Amygdala (tissue), 56 donors: Measurements from ENCODE around the gene GALNT17.
"Not testable (repeated sequence)": the region's sequence is repeated elsewhere in the genome, so short reads cannot be mapped to it uniquely, and the experiment has no call there.

Experiments used
- DNase-seq, 56 donors: peaks; one replicate each; lab custom pipeline; 2025; lab: John Stamatoyannopoulos, UW

GALNT17 gene

GRCh38 chr7:71707041-71707440 lies 575.1 kb downstream of the GALNT17 start:
- DNase-seq, result no peak

- DNase-seq, result no peak
Observed at GRCh38 chr7:71708710-71709109, 576.8 kb downstream of the GALNT17 start.

DNA sequence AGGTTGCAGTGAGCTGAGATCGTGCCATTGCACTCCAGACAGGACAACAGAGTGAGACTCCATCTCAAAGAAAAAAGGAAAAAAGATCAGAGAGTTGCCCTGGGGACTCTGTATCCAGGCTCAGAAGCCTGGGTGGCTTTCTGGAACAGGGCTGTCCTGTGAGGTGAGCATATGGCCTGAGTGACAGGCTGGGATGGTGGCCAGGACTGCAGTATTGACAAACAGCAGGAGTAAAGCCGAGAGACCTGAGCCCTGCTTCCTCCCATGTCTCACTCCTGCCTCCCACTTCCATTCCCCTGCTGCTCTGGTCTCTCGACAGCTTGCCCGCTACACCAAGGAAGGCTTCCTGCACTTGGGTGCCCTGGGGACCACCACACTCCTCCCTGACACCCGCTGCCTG lies 578.5 kb downstream of the GALNT17 start:
- DNase-seq, result no peak

DNA sequence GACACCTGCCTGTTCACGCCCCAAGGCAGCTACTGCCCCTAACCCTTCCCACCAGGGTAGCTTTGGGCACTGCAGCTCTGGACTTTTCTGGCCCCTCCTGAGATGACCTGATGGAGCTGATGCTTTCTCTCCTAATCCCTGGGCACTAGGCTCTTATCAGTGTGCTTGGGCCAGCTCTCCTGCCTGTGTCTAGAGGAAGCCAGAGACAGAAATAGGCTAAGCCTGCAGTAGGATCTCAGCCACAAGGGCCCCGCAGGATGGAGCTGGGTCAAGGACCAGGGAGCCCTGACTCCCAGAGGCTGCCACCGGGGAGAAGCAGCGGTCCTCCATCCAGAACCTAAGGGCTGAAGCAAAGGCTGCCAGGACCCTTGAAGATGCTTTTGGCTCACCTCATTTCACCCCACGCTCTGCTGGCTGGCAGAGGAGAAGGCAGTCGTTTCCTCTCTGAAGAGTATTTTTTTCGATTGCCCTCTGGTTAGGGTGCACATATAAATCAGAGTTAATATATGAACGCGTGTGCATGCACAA lies 580.8 kb downstream of the GALNT17 start:
- DNase-seq, result no peak

GRCh38 chr7:71716690-71717089 lies 584.7 kb downstream of the GALNT17 start:
- DNase-seq, result no peak

GRCh38 chr7:71718563-71718962 lies 586.6 kb downstream of the GALNT17 start:
- no peak for DNase-seq

DNA sequence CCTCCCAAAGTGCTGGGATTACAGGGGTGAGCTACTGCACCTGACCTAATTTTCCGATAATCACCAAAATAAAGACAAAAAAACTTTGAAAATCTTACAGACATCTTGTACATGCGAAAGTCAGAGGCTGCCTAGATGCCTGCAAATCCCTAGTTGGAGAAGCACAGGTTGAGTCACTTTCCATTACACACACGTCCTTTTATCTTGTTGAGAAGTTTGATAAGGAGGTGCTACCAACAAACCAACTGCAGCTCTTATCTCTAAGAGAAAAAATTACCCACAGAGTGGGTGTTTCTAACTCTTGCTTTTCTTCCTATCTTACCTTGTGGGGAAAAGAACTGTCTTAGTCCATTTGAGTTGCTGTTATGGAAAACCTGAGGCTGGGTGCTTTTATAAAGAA lies 589.8 kb downstream of the GALNT17 start:
- no peak for DNase-seq

GRCh38 chr7:71723859-71724258 lies 591.9 kb downstream of the GALNT17 start:
- DNase-seq, result no peak

GRCh38 chr7:71727347-71727746 lies 595.4 kb downstream of the GALNT17 start:
- no peak for DNase-seq

DNA sequence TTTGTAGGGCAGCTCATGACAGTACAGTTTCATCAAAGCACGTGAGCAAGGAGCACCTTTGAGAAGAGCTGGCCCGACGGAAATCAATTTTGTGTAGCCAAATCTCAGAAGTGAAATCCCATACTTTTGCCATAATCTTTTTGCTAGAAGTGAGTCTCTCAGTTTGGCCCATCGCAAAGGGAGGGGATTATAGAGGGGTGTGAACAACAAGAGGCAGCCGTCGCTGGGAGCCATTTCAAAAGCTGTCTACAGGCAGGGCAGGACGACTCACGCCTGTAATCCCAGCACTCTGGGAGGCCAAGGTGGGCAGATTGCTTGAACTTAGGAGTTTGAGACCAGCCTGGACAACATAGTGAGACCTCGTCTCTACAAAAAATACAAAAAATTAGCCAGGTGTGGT lies 599.8 kb downstream of the GALNT17 start:
- DNase-seq, result no peak

GRCh38 chr7:71733107-71733870 lies 601.3 kb downstream of the GALNT17 start:
- peak in 55 of 56 donors; percentile 4 to 87 (median 50) for DNase-seq

DNA sequence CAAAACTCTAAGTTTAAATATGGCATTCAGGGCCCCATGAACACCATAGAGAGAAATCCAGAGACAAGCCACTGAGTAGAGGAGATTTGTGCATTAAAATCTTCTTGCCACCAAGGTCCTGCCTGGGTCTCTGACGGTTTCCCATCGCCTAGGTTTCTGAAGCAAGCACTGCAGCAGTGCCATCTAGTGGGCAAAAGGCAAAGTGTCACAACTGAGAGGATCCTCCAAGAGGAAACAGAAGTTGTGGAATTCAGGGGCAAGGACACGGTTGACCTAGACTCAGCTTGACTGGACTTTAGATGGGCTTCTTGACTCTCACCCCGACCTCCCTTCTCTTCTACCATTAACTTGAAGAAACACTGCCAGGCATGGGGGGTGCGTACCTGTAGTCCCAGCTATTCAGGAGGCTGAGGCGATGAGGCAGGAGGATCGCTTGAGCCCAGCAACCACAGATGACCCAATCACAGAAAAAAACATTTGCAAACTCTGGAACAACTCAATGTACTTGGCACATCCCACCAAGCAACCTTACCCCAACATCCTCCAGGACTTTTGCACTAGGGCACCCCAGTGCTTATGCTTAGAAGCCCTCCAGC lies 604.1 kb downstream of the GALNT17 start:
- peak in 45 of 56 donors; percentile 2 to 82 (median 24) for DNase-seq

- not testable (repeated sequence) for DNase-seq
Observed at GRCh38 chr7:71737931-71738540, 606.1 kb downstream of the GALNT17 start.

DNA sequence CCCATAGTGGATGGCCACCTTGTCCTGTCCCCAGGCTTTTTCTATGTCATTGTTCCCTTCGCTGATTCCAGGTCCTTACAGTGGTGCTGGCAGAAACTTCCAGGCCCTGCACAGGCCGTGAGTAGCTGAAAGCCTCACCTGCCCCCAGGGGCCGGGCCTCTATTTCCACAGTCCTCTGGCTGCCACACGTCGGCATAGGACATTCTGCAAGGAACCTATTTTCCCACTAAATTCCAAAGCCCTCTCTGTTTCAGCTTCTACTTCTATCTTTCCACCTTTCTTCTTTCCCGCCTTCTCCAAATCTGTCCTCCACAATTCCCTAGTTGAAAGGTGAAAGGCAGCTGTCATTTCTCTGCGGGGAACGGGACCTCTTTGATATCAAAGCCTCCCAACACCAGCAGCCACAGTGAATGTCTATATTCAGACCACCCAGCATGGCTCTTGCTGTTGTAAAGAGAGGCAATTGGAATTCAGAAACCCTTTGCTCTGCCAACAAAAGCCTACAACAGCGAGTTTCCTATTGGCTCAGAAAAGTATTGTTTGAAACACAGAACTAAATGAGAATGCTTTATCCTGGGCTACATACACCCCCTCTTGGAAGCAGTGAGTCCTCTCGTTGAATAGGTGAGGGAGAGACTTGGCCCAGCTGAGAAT lies 607.7 kb downstream of the GALNT17 start:
- DNase-seq, result no peak

- DNase-seq, result no peak
Observed at GRCh38 chr7:71740174-71740560, 608.2 kb downstream of the GALNT17 start.

GRCh38 chr7:71746006-71746405 lies 614.1 kb downstream of the GALNT17 start:
- DNase-seq, result peak in 6 of 56 donors; percentile 2 to 11 (median 6)

- no peak for DNase-seq
Observed at GRCh38 chr7:71750290-71750689, 618.3 kb downstream of the GALNT17 start.

DNA sequence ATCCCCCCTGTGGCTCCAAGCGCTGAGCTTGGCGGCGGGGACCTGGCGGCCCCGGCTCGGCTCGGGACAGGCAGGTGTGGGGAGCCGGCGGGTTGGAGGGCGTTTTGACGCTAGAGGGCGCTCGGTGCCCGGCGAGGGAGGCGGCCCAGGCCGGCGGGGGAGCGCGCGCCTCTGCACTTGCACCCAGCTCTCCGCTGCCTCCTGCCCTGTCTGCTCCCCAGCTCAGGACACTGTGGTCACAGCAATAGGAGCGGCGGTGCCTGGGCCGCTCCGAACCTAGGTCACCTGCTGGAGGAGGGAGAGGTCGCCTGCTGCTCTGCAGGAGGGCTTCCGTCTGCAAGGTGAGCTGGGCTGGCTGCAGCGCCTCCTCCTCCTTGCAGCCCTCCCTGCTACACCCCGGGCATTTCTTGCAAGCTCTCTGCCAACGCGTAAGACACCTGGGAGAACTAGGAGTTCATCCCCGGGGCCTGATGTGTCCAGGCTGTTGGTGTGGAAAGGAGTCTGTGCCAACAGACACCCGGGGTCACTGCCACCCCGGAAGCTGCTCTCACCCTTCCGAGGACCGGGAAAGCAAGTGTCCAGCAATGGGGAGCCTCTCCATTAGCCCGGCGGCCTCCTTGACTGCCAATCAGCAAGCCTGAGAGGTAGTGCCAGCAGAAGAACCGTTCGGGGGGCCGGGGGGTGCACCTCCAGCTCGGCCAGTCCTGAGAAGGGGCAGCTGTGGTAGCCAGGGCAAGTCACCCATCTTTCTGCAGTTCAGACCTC lies 620.4 kb downstream of the GALNT17 start:
- DNase-seq, result peak in 38 of 56 donors; percentile 3 to 72 (median 20)

- DNase-seq, result no peak
Observed at GRCh38 chr7:71753236-71753635, 621.3 kb downstream of the GALNT17 start.

DNA sequence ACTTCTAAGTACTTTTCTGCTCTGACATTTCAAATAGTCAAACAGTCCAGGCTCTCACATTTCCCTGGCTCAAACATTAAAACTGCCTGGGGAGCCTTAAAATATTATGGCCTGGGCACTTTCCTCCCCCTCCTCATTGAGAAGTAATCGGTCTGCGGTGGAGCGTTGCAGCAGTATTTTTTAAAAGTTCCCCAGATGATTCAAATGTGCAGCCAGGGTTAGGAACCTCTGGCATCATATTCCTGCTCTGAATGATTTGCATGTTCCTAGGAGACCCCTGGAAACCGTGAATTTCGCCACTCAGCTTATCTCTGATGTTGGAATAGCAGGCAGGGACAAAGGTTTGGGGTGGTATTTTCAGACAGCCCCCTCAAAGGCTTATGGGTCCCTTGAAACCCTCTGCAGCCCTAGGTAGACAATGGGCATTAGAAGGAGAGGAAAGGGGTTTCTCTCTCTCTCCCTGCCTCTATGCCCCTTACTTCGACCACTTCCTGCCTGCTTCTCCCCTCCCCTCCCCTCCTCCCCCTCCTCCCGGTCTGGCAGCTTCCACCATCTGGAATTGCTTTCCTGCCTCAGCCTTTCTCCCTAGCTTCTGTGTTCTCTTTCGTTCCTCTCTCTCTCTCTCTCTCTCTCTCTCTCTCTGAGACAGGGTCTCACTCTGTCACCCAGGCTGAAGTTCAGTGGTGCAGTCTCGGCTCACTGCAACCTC lies 622.2 kb downstream of the GALNT17 start:
- DNase-seq, result no peak
